ENCODE results near the gene LYPD1.

DNA sequence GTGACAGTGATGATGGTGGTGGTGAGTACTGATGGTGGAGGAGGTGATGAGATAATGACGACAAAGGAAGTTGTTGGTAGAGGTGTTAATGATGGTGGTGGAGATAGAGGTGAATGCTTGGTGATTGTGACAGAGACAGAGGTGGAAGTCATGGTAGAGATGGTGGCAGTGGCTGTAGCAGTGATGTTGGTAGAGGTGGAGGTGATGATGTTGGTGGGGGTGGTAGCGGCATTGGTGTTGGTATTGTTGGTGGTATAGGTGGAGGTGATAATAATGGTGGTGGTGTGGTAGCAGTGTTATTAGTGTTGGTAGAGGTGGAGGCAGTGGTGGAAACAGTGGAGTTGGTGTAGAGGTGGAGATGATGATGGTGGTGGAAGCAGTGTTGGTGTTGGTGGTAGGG lies 36.4 kb downstream of the LYPD1 start:
- TF ChIP-seq MEIS1 (CRISPR knock-in tag; IDR thresholded peaks at IDR 0.05; ENCODE audit: borderline replicate concordance): no peak
- no peak for TF ChIP-seq ZNF350 (tag by site-specific recombination; IDR thresholded peaks at IDR 0.05)
- TF ChIP-seq, protein P1, sequence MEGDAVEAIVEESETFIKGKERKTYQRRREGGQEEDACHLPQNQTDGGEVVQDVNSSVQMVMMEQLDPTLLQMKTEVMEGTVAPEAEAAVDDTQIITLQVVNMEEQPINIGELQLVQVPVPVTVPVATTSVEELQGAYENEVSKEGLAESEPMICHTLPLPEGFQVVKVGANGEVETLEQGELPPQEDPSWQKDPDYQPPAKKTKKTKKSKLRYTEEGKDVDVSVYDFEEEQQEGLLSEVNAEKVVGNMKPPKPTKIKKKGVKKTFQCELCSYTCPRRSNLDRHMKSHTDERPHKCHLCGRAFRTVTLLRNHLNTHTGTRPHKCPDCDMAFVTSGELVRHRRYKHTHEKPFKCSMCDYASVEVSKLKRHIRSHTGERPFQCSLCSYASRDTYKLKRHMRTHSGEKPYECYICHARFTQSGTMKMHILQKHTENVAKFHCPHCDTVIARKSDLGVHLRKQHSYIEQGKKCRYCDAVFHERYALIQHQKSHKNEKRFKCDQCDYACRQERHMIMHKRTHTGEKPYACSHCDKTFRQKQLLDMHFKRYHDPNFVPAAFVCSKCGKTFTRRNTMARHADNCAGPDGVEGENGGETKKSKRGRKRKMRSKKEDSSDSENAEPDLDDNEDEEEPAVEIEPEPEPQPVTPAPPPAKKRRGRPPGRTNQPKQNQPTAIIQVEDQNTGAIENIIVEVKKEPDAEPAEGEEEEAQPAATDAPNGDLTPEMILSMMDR (tag by site-specific recombination; IDR thresholded peaks at IDR 0.05): no peak
- TF ChIP-seq ZNF664 (tag by site-specific recombination; IDR thresholded peaks at IDR 0.05): no peak
- TF ChIP-seq, protein P2, sequence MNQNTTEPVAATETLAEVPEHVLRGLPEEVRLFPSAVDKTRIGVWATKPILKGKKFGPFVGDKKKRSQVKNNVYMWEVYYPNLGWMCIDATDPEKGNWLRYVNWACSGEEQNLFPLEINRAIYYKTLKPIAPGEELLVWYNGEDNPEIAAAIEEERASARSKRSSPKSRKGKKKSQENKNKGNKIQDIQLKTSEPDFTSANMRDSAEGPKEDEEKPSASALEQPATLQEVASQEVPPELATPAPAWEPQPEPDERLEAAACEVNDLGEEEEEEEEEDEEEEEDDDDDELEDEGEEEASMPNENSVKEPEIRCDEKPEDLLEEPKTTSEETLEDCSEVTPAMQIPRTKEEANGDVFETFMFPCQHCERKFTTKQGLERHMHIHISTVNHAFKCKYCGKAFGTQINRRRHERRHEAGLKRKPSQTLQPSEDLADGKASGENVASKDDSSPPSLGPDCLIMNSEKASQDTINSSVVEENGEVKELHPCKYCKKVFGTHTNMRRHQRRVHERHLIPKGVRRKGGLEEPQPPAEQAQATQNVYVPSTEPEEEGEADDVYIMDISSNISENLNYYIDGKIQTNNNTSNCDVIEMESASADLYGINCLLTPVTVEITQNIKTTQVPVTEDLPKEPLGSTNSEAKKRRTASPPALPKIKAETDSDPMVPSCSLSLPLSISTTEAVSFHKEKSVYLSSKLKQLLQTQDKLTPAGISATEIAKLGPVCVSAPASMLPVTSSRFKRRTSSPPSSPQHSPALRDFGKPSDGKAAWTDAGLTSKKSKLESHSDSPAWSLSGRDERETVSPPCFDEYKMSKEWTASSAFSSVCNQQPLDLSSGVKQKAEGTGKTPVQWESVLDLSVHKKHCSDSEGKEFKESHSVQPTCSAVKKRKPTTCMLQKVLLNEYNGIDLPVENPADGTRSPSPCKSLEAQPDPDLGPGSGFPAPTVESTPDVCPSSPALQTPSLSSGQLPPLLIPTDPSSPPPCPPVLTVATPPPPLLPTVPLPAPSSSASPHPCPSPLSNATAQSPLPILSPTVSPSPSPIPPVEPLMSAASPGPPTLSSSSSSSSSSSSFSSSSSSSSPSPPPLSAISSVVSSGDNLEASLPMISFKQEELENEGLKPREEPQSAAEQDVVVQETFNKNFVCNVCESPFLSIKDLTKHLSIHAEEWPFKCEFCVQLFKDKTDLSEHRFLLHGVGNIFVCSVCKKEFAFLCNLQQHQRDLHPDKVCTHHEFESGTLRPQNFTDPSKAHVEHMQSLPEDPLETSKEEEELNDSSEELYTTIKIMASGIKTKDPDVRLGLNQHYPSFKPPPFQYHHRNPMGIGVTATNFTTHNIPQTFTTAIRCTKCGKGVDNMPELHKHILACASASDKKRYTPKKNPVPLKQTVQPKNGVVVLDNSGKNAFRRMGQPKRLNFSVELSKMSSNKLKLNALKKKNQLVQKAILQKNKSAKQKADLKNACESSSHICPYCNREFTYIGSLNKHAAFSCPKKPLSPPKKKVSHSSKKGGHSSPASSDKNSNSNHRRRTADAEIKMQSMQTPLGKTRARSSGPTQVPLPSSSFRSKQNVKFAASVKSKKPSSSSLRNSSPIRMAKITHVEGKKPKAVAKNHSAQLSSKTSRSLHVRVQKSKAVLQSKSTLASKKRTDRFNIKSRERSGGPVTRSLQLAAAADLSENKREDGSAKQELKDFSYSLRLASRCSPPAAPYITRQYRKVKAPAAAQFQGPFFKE (tag by site-specific recombination; IDR thresholded peaks at IDR 0.05; ENCODE audit: borderline replicate concordance): no peak
- TF ChIP-seq, protein P3, sequence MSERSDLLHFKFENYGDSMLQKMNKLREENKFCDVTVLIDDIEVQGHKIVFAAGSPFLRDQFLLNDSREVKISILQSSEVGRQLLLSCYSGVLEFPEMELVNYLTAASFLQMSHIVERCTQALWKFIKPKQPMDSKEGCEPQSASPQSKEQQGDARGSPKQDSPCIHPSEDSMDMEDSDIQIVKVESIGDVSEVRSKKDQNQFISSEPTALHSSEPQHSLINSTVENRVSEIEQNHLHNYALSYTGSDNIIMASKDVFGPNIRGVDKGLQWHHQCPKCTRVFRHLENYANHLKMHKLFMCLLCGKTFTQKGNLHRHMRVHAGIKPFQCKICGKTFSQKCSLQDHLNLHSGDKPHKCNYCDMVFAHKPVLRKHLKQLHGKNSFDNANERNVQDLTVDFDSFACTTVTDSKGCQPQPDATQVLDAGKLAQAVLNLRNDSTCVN (tag by site-specific recombination; optimal IDR thresholded peaks at IDR 0.05): no peak
